ENCODE measurements around the gene EYA3. TPM values are rescaled to one million over a fixed set of nuclear protein-coding genes. Genes with fewer than 3 reads are reported as not detected.

The EYA3 gene
- total RNA-seq, 1 experiment from 2014 or later = 17.1 TPM

DNA sequence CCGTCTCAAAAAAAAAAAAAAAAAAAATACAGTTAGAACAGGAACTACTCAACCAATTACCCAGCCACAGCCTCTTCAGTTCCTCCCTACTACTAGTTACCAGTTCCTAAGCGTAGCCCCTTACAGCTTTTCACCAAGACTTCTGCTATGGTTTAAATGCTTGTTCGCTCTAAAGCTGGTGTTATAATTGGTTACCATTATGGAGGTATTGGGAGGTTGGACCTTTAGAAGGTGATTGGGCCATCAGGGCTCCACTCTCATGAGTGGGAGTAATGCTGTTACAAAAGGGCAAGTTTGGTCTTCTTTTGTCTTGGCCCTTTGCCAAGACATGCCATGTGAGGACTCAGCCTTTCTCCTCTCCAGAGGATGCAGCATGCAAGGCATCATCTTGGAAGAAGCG, 156.7 kb downstream of the EYA3 start:
- intact Hi-C loops (cut with micrococcal nuclease) = no loop called here
- no peak for DNase-seq
- ChIA-PET POLR2A (ENCODE audit: unreplicated experiment) (no interaction called here), CTCF (no interaction called here)
- TF ChIP-seq, protein P1, sequence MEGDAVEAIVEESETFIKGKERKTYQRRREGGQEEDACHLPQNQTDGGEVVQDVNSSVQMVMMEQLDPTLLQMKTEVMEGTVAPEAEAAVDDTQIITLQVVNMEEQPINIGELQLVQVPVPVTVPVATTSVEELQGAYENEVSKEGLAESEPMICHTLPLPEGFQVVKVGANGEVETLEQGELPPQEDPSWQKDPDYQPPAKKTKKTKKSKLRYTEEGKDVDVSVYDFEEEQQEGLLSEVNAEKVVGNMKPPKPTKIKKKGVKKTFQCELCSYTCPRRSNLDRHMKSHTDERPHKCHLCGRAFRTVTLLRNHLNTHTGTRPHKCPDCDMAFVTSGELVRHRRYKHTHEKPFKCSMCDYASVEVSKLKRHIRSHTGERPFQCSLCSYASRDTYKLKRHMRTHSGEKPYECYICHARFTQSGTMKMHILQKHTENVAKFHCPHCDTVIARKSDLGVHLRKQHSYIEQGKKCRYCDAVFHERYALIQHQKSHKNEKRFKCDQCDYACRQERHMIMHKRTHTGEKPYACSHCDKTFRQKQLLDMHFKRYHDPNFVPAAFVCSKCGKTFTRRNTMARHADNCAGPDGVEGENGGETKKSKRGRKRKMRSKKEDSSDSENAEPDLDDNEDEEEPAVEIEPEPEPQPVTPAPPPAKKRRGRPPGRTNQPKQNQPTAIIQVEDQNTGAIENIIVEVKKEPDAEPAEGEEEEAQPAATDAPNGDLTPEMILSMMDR (conservative IDR thresholded peaks at IDR 0.05; ENCODE audit: low read depth, low read length) = no peak
- TF ChIP-seq EZH2 (IDR thresholded peaks at IDR 0.05; ENCODE audit: low read length, unreplicated experiment) (no peak), EZH2phosphoT487 (IDR thresholded peaks at IDR 0.05; ENCODE audit: borderline replicate concordance, low read length) (no peak)
- no peaks in the 10 kb centered on the region for H3K27me3 ChIP-seq (ENCODE audit: low read length)
- no peak overlapping the region for H3K4me3 ChIP-seq (ENCODE audit: low read length)
- no TSS peak for BruUV-seq (replicated peaks)
- H3K27ac ChIP-seq (ENCODE audit: low read length) = no peak overlapping the region
- H3K36me3 ChIP-seq (ENCODE audit: low read depth, low read length) = no peaks in the 10 kb centered on the region
- no peak for ATAC-seq
- H3F3A ChIP-seq (ENCODE audit: low read length, unreplicated experiment) = no peaks in the 10 kb centered on the region
- no peaks in the 10 kb centered on the region for H4K20me1 ChIP-seq (ENCODE audit: low read length)
- no peak overlapping the region for H2AFZ ChIP-seq (ENCODE audit: low read length)
- no peaks in the 10 kb centered on the region for H3K9me2 ChIP-seq (replicated peaks; ENCODE audit: low read length)
- peaks cover 8% of the 10 kb centered on the region; the same call in 1 of the 2 replicates for H3K4me1 ChIP-seq (ENCODE audit: insufficient read depth, low read length)
- no peak overlapping the region for H3K9ac ChIP-seq (ENCODE audit: low read length)
- no peaks in the 10 kb centered on the region for H3K9me3 ChIP-seq (ENCODE audit: low read length)
- no peaks in the 10 kb centered on the region for H3K79me2 ChIP-seq (ENCODE audit: low read length)
- H3K4me2 ChIP-seq (ENCODE audit: low read length) = no peak overlapping the region

DNA sequence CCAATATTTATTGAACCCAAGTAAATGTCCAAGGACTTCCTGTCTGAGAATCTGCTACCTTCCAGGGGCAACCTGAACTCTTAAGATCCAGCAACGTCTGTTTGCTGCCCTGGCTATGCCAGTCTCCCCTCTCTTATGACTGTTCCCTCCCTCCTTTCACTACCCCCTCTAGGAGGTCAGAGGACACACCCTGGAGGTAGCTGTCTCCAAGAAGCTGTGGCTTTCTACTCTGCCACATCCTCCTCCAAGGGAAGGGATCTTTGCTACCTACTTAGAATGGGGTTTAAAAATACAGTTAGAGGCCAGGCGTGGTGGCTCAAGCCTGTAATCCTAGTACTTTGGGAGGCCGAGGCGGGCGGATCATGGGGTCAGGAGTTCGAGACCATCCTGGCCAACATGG, 157.2 kb downstream of the EYA3 start:
- TF ChIP-seq EZH2phosphoT487 (IDR thresholded peaks at IDR 0.05; ENCODE audit: borderline replicate concordance, low read length) = no peak
- TF ChIP-seq, protein P1 (conservative IDR thresholded peaks at IDR 0.05; ENCODE audit: low read depth, low read length) = no peak

DNA sequence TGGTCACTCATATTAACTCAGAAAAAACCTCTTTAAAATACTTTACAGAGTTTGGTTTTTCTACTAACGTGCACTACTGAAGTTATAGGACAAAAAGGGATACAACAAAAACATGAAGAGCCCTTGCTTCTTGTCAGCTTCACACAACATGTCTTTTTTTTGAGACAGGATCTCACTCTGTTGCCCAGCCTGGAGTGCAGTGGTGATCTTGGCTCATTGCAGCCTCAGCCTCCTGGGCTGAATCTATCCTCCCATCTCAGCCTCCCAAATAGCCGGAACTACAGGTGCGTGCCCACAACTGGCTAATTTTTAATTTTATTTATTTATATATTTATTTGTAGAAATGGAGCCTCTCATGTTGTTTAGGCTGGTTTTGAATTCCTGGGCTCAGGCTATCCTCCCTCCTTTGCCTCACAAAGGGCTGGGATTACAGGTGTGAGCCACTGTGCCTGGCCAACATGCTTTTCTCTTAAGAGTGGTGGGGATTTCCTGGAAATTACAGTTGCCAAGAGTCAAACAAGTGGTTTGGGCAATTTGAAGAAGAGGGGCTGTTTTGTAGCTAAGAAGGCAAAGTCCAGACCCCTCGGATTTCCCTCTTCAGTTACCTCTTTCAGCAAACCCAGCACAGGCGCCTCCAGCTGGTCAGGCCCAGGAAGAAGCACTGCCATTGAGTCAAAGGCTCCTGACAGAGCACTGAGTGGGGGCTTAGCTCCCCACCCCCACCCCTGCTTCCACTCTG, 160.0 kb downstream of the EYA3 start:
- BruUV-seq (replicated peaks) = no TSS peak

More for the DNA sequence above, 157.2 kb downstream of the EYA3 start:
- H3K79me2 ChIP-seq (ENCODE audit: low read length) = no peaks in the 10 kb centered on the region
- no peaks in the 10 kb centered on the region for H3K9me2 ChIP-seq (replicated peaks; ENCODE audit: low read length)
- H3K36me3 ChIP-seq (ENCODE audit: low read depth, low read length) = no peaks in the 10 kb centered on the region
- DNase-seq (no peak), ATAC-seq (no peak)
- H3K27ac ChIP-seq (ENCODE audit: low read length) = no peak overlapping the region
- H3K4me3 ChIP-seq (ENCODE audit: low read length) = no peak overlapping the region
- CTCF ChIA-PET = no interaction called here
- intact Hi-C loops (cut with micrococcal nuclease) = no loop called here
- H3K4me1 ChIP-seq (ENCODE audit: insufficient read depth, low read length) = peaks cover 7% of the 10 kb centered on the region; the same call in 1 of the 2 replicates
- no peak overlapping the region for H2AFZ ChIP-seq (ENCODE audit: low read length)
- no TSS peak for BruUV-seq (replicated peaks)
- no peaks in the 10 kb centered on the region for H3K9me3 ChIP-seq (ENCODE audit: low read length)
- H3F3A ChIP-seq (ENCODE audit: low read length, unreplicated experiment) = no peaks in the 10 kb centered on the region
- POLR2A ChIA-PET (ENCODE audit: unreplicated experiment) = no interaction called here
- no peak overlapping the region for H3K4me2 ChIP-seq (ENCODE audit: low read length)
- no peaks in the 10 kb centered on the region for H3K27me3 ChIP-seq (ENCODE audit: low read length)
- no peak overlapping the region for H3K9ac ChIP-seq (ENCODE audit: low read length)
- H4K20me1 ChIP-seq (ENCODE audit: low read length) = no peaks in the 10 kb centered on the region

More for the DNA sequence above, 160.0 kb downstream of the EYA3 start:
- Histone ChIP-seq H3K4me3 (ENCODE audit: low read length) (no peak overlapping the region), H3K9me3 (ENCODE audit: low read length) (no peaks in the 10 kb centered on the region), H3K4me2 (ENCODE audit: low read length) (no peak overlapping the region), H3K27ac (ENCODE audit: low read length) (no peak overlapping the region), H3F3A (ENCODE audit: low read length, unreplicated experiment) (no peaks in the 10 kb centered on the region), H3K79me2 (ENCODE audit: low read length) (no peaks in the 10 kb centered on the region), H3K27me3 (ENCODE audit: low read length) (no peaks in the 10 kb centered on the region), H3K9me2 (replicated peaks; ENCODE audit: low read length) (no peaks in the 10 kb centered on the region), H3K4me1 (ENCODE audit: insufficient read depth, low read length) (no peaks in the 10 kb centered on the region), H4K20me1 (ENCODE audit: low read length) (no peaks in the 10 kb centered on the region), H3K36me3 (ENCODE audit: low read depth, low read length) (no peaks in the 10 kb centered on the region), H2AFZ (ENCODE audit: low read length) (no peak overlapping the region), H3K9ac (ENCODE audit: low read length) (no peak overlapping the region)
- no peak for ATAC-seq
- no peak for DNase-seq
- intact Hi-C loops (cut with micrococcal nuclease) = no loop called here
- ChIA-PET CTCF (no interaction called here), POLR2A (ENCODE audit: unreplicated experiment) (no interaction called here)
- TF ChIP-seq EZH2 (IDR thresholded peaks at IDR 0.05; ENCODE audit: low read length, unreplicated experiment) (no peak), EZH2phosphoT487 (IDR thresholded peaks at IDR 0.05; ENCODE audit: borderline replicate concordance, low read length) (no peak)
- TF ChIP-seq, protein P1 (conservative IDR thresholded peaks at IDR 0.05; ENCODE audit: low read depth, low read length) = no peak; the same call in 1 of the 2 replicates

Measured in PC-3 (cell line).